AG09309 (cell line): ENCODE data around the gene NUDT3.

Source experiments
- DNase-seq: peaks from one replicate; pipeline ENCODE4 v3.0.0-alpha.2; 2010; ENCODE audit warnings: low read depth
- H3K4me3 ChIP-seq: 2 replicates; pipeline ENCODE4 v1.5.1; 2011; ENCODE audit warnings: mild to moderate bottlenecking, low read depth, low read length, moderate library complexity; ENCODE audit not compliant: control insufficient read depth
- CTCF ChIP-seq: IDR thresholded peaks from 2 replicates; pipeline ENCODE4 v1.5.1; 2011; ENCODE audit warnings: mild to moderate bottlenecking, low read depth, low read length, inconsistent platforms; ENCODE audit not compliant: insufficient read depth, control insufficient read depth; ENCODE audit errors: missing control alignments

NUDT3 gene

GRCh38 chr6:34341481-34341971 lies 50.9 kb downstream of the NUDT3 start:
- no peak for DNase-seq
- no peak overlapping the region for H3K4me3 ChIP-seq
- TF ChIP-seq CTCF, result no peak

GRCh38 chr6:34340906-34341480 lies 51.5 kb downstream of the NUDT3 start:
- no peak for TF ChIP-seq CTCF
- no peak overlapping the region for H3K4me3 ChIP-seq
- DNase-seq, result no peak

- no peak for TF ChIP-seq CTCF
- DNase-seq, result no peak
- H3K4me3 ChIP-seq, result no peak overlapping the region
Measured at GRCh38 chr6:34340394-34340793, 52.1 kb downstream of the NUDT3 start.

- TF ChIP-seq CTCF, result no peak
- no peak for DNase-seq
- H3K4me3 ChIP-seq, result no peak overlapping the region
Measured at GRCh38 chr6:34339971-34340370, 52.5 kb downstream of the NUDT3 start.

GRCh38 chr6:34339432-34339831 lies 53.0 kb downstream of the NUDT3 start:
- DNase-seq, result no peak
- H3K4me3 ChIP-seq, result no peak overlapping the region
- no peak for TF ChIP-seq CTCF

GRCh38 chr6:34338811-34339210 lies 53.7 kb downstream of the NUDT3 start:
- H3K4me3 ChIP-seq, result no peak overlapping the region
- DNase-seq, result no peak
- no peak for TF ChIP-seq CTCF

- TF ChIP-seq CTCF, result no peak
- no peak overlapping the region for H3K4me3 ChIP-seq
- DNase-seq, result no peak
Measured at GRCh38 chr6:34338377-34338776, 54.1 kb downstream of the NUDT3 start.
